Spleen (tissue), 7 donors: ENCODE results near the gene MLF1.

Experiments
- POLR2A ChIP-seq, 3 donors: fragments of 450-650 bp; IDR thresholded peaks; one replicate each; pipeline ENCODE4 v1.5.1; 2017; ENCODE audit warnings: antibody characterized with exemption in 3 of 3, mild to moderate bottlenecking in 1 of 3
- TF ChIP-seq, protein P1 (sequence below), 11 experiments: fragments of 200-600 bp in 7 of 11; fragments of 450-650 bp in 4 of 11; sonication (generic) in 4 of 11; IDR thresholded peaks in 8 of 11; conservative IDR thresholded peaks in 3 of 11; 1 replicate in 7 of 11; 2 replicates in 4 of 11; pipeline versions ENCODE4 v1.4.0 to v1.8.0; 2016 to 2021; ENCODE audit warnings: antibody characterized with exemption in 11 of 11, inconsistent platforms in 4 of 11, mild to moderate bottlenecking in 1 of 11
- donor health status: DM: no; HTN: no; CAD: no; lungs with moderate emphysema.
- donor health status: DM: no; HTN: no; CAD: no.
- donor health status: DM: no; HTN: no; CAD: no.

DNA sequence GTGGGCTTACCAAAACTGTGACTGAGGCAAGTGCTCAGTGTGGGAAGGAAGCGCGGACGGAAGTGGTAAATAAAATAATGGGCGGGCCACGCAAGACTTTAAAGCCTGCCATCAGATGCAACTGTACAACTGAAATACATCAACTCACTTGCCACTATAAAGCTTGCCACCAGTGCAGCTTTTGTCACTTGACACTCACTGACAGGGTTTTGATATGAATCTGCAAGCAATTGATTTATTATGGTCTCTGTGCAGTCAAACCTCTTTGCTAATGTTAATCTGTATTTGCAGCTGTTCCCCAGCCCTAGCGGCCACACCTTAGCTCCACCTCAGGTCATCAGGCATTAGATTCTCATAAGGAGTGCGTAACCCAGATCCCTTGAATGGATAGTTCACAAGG lies 71.0 kb downstream of the MLF1 start:
- TF ChIP-seq, protein P1, sequence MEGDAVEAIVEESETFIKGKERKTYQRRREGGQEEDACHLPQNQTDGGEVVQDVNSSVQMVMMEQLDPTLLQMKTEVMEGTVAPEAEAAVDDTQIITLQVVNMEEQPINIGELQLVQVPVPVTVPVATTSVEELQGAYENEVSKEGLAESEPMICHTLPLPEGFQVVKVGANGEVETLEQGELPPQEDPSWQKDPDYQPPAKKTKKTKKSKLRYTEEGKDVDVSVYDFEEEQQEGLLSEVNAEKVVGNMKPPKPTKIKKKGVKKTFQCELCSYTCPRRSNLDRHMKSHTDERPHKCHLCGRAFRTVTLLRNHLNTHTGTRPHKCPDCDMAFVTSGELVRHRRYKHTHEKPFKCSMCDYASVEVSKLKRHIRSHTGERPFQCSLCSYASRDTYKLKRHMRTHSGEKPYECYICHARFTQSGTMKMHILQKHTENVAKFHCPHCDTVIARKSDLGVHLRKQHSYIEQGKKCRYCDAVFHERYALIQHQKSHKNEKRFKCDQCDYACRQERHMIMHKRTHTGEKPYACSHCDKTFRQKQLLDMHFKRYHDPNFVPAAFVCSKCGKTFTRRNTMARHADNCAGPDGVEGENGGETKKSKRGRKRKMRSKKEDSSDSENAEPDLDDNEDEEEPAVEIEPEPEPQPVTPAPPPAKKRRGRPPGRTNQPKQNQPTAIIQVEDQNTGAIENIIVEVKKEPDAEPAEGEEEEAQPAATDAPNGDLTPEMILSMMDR (IDR thresholded peaks at IDR 0.05 in 8 of 11, conservative IDR thresholded peaks at IDR 0.05 in 3 of 11): no peak
- no peak for TF ChIP-seq POLR2A (IDR thresholded peaks at IDR 0.05)
